Panc1 (cell line): ENCODE data around the gene TRRAP. TPM values are rescaled to one million over a fixed set of nuclear protein-coding genes. Genes with fewer than 3 reads are reported as not detected.
A peak's percentile ranks its signal among the peaks of the same experiment; 100 is the strongest.

Experiments used
- ATAC-seq: fragments of 200-7000 bp; cut with Tn5 transposase; 2 replicates; pipeline ENCODE4 v1.9.1; 2020; ENCODE audit warnings: mild to moderate bottlenecking, moderate library complexity
- BruUV-seq: library from RNA; stranded (reverse); fragments of 400-500 nt; replicated peaks from 2 replicates; lab custom pipeline; 2021; lab: Mats Ljungman, UMichigan
- CTCF ChIA-PET: fragments of 300-600 bp; sonication (Branson Sonifier 250); formaldehyde crosslinking; loops from one replicate; lab custom pipeline; 2022; ENCODE audit warnings: antibody characterized with exemption; lab: Charles Lee
- POLR2A ChIA-PET: fragments of 300-600 bp; sonication (Branson Sonifier 250); formaldehyde crosslinking; loops from one replicate; lab custom pipeline; 2022; ENCODE audit warnings: antibody characterized with exemption; lab: Charles Lee
- DNase-seq: peaks from one replicate; pipeline ENCODE4 v3.0.0-alpha.2; 2010; ENCODE audit warnings: low read depth, low spot score
- H3K27ac ChIP-seq: 2 replicates; pipeline ENCODE4 v1.5.1; 2011; ENCODE audit warnings: mild to moderate bottlenecking, low read length, inconsistent platforms
- H3K27me3 ChIP-seq: fragments of 200-500 bp; sonication (Bioruptor generic); 2 replicates; pipeline ENCODE4 v1.6.0; 2014; ENCODE audit warnings: low read length, inconsistent platforms; ENCODE audit not compliant: control insufficient read depth, insufficient read depth
- H3K36me3 ChIP-seq: fragments of 200-500 bp; sonication (Bioruptor generic); 2 replicates; pipeline ENCODE4 v1.5.1; 2014; ENCODE audit warnings: inconsistent platforms, mild to moderate bottlenecking, low read length, moderate library complexity; ENCODE audit not compliant: control insufficient read depth, insufficient read depth
- H3K4me1 ChIP-seq: 2 replicates; pipeline ENCODE4 v1.5.1; 2011; ENCODE audit warnings: inconsistent platforms, mild to moderate bottlenecking, low read length, moderate library complexity; ENCODE audit not compliant: control insufficient read depth, insufficient read depth
- H3K4me3 ChIP-seq, 2 experiments: 2 replicates each; pipeline ENCODE4 v1.5.1; 2011 to 2012; ENCODE audit warnings: low read depth in 2 of 2, low read length in 2 of 2, mild to moderate bottlenecking in 2 of 2, inconsistent platforms in 1 of 2, moderate library complexity in 1 of 2
- H3K9me3 ChIP-seq: fragments of 200-500 bp; sonication (Bioruptor generic); 2 replicates; pipeline ENCODE4 v1.5.1; 2014; ENCODE audit warnings: low read depth, mild to moderate bottlenecking, inconsistent platforms, low read length, moderate library complexity; ENCODE audit not compliant: control insufficient read depth, insufficient read depth
- CTCF ChIP-seq: fragments of 450-650 bp; IDR thresholded peaks from 2 replicates; pipeline ENCODE4 v1.5.1; 2017; ENCODE audit warnings: mild to moderate bottlenecking
- POLR2AphosphoS5 ChIP-seq: IDR thresholded peaks from 2 replicates; pipeline ENCODE4 v1.6.1; 2012; ENCODE audit warnings: mild to moderate bottlenecking, low read depth, low read length, moderate library complexity
- REST ChIP-seq, 2 experiments: IDR thresholded peaks; 2 replicates each; pipeline ENCODE4 v1.6.1; 2011 to 2012; ENCODE audit warnings: low read depth in 2 of 2, control low read depth in 1 of 2, low read length in 1 of 2, mild to moderate bottlenecking in 1 of 2, moderate library complexity in 1 of 2; ENCODE audit not compliant: insufficient read depth in 1 of 2
- SIN3A ChIP-seq: IDR thresholded peaks from 2 replicates; pipeline ENCODE4 v1.6.1; 2012; ENCODE audit warnings: low read depth, mild to moderate bottlenecking, low read length, moderate library complexity, borderline replicate concordance; ENCODE audit not compliant: insufficient read depth
- TCF7L2 ChIP-seq: IDR thresholded peaks from 2 replicates; pipeline ENCODE4 v1.6.1; 2011; ENCODE audit warnings: mild to moderate bottlenecking, low read depth, low read length, inconsistent platforms
- in situ Hi-C: cut with HindIII; loops from 2 replicates; pipeline ENCODE4 v1.10.0; 2016; ENCODE audit warnings: low sequenced_read_pairs, low pct_unique_long_range_greater_than_20kb
- intact Hi-C: fragments of 100-400 bp; cut with micrococcal nuclease; formaldehyde crosslinking; loops from one replicate; pipeline ENCODE4 v1.10.0; 2022; ENCODE audit not compliant: unreplicated experiment
- total RNA-seq: library from RNA; stranded (reverse); gene quantifications from one replicate; pipeline ENCODE4 v1.2.1, GENCODE V29; 2021; ENCODE audit not compliant: unreplicated experiment

TRRAP gene
- total RNA-seq, 1 experiment from 2014 or later: 44.9 TPM

- peaks cover 3% of the 10 kb centered on the region; the same call in 1 of the 2 replicates for H3K36me3 ChIP-seq
- H3K27me3 ChIP-seq: no peaks in the 10 kb centered on the region
- CTCF ChIA-PET: interaction anchor here (0.6 to 0.8 kb wide), 3 partner anchors 457 to 594 kb away, joined by 3 to 4 read pairs (median 3); partner anchors contain the start of gene BAIAP2L1
- 0 out of 2 replicates have a peak, but pooled peaks cover 4% of the 10 kb centered on the region for H3K4me1 ChIP-seq
- ATAC-seq (peak; percentile 48), DNase-seq (no peak)
- peak overlapping the region; percentile 89 to 99 for H3K4me3 ChIP-seq
- POLR2A ChIA-PET: interaction anchor here (0.7 kb wide), 1 partner anchor 9 kb away, joined by 4 read pairs; no protein-coding TSS in a partner anchor
- H3K27ac ChIP-seq: peak overlapping the region; percentile 53; the same call in 1 of the 2 replicates
- TF ChIP-seq CTCF (no peak), SIN3A (no peak), TCF7L2 (no peak), REST (IDR thresholded peaks at IDR 0.05; ENCODE audit: insufficient read depth in 1 of 2, low read depth in 2 of 2, low read length in 1 of 2) (no peak), POLR2AphosphoS5 (no peak)
- intact Hi-C loops (no loop called here), in situ Hi-C loops (no loop called here)
- BruUV-seq: no TSS peak
- no peaks in the 10 kb centered on the region for H3K9me3 ChIP-seq
These were observed 504 bp upstream of the TRRAP start for GRCh38 chr7:98877692-98878364.

GRCh38 chr7:98879198-98879978, 1.1 kb downstream of the TRRAP start:
- Histone ChIP-seq H3K9me3 (no peaks in the 10 kb centered on the region), H3K27ac (peak overlapping the region; percentile 84), H3K27me3 (no peaks in the 10 kb centered on the region), H3K4me3 (peak overlapping the region; percentile 89 to 99), H3K36me3 (peaks cover 6% of the 10 kb centered on the region; the same call in 1 of the 2 replicates), H3K4me1 (0 out of 2 replicates have a peak, but pooled peaks cover 4% of the 10 kb centered on the region)
- POLR2A ChIA-PET: no interaction called here
- intact Hi-C loops: no loop called here
- no TSS peak for BruUV-seq
- in situ Hi-C loops: no loop called here
- TF ChIP-seq REST (IDR thresholded peaks at IDR 0.05; ENCODE audit: insufficient read depth in 1 of 2, low read depth in 2 of 2, low read length in 1 of 2) (no peak), POLR2AphosphoS5 (no peak), CTCF (no peak; the same call in none of the 2 replicates), SIN3A (no peak), TCF7L2 (no peak)
- ATAC-seq: peak; percentile 28; the same call in 1 of the 2 replicates
- DNase-seq: no peak
- CTCF ChIA-PET: no interaction called here
